Activated CD4-positive, alpha-beta T cell treated with anti-CD3 and anti-CD28 coated beads for 36 hours (primary cell): ENCODE measurements around the gene SPTLC2. TPM values are rescaled to one million over a fixed set of nuclear protein-coding genes. Genes with fewer than 3 reads are reported as not detected.

Experiments
- ATAC-seq: fragments of 200-7000 bp; cut with Tn5 transposase; one replicate; pipeline ENCODE4 v1.10.0; 2021; ENCODE audit warnings: mild to moderate bottlenecking, moderate library complexity
- CTCF ChIA-PET: fragments of 350-600 bp; sonication (Branson Sonifier 250); formaldehyde crosslinking; loops from one replicate; lab custom pipeline; 2021; ENCODE audit warnings: antibody characterized with exemption; lab: Charles Lee
- POLR2A ChIA-PET: fragments of 350-600 bp; sonication (Branson Sonifier 250); formaldehyde crosslinking; loops from one replicate; lab custom pipeline; 2021; ENCODE audit warnings: antibody characterized with exemption, inconsistent platforms; lab: Charles Lee
- DNase-seq: peaks from one replicate; pipeline ENCODE4 v3.0.0-alpha.2; 2020
- H3K27ac Mint-ChIP-seq: one replicate; pipeline ENCODE4 v1.8.0; 2021; ENCODE audit warnings: mixed read lengths
- H3K27me3 Mint-ChIP-seq: one replicate; pipeline ENCODE4 v1.8.0; 2021; ENCODE audit warnings: mixed read lengths
- H3K36me3 Mint-ChIP-seq: one replicate; pipeline ENCODE4 v1.8.0; 2021; ENCODE audit warnings: low read depth, mixed read lengths
- H3K4me1 Mint-ChIP-seq: one replicate; pipeline ENCODE4 v1.8.0; 2021; ENCODE audit warnings: mixed read lengths
- H3K4me3 Mint-ChIP-seq: one replicate; pipeline ENCODE4 v1.8.0; 2021; ENCODE audit warnings: mild to moderate bottlenecking, moderate library complexity, mixed read lengths
- H3K9me3 Mint-ChIP-seq: one replicate; pipeline ENCODE4 v1.8.0; 2021; ENCODE audit warnings: low read depth, mixed read lengths
- intact Hi-C, 2 experiments: fragments of 100-400 bp; cut with DNase I in 1 of 2; cut with micrococcal nuclease in 1 of 2; formaldehyde crosslinking; loops; one replicate each; pipeline versions ENCODE4 v1.14.2 to v1.15.1; 2022 to 2024; cut with DNase I, micrococcal nuclease
- total RNA-seq, 2 experiments: library from RNA; stranded (reverse); gene quantifications; one replicate each; pipeline ENCODE4 v1.2.3, GENCODE V29; 2021

Gene SPTLC2
- total RNA-seq, 2 experiments from 2014 or later = 16.8 to 24.6 TPM

- peak overlapping the region; percentile 100 for H3K27ac Mint-ChIP-seq
- peak overlapping the region; percentile 88 for H3K4me3 Mint-ChIP-seq
- no peaks in the 10 kb centered on the region for H3K9me3 Mint-ChIP-seq
- no peaks in the 10 kb centered on the region for H3K27me3 Mint-ChIP-seq
- intact Hi-C loops = loop anchor here (1.0 to 10.0 kb wide), 15 partner anchors 40 to 1306 kb away; partner anchors contain the start of genes CIPC (in 2 of the 2), SPTLC2 (in 2 of the 2), ADCK1 (in 1 of the 2) and ANGEL1 (in 1 of the 2)
- POLR2A ChIA-PET = interaction anchor here (1.1 kb wide), 1 partner anchor 137 kb away, joined by 3 read pairs; the partner anchor contains the start of gene GSTZ1
- ATAC-seq (peak; percentile 10), DNase-seq (peak; percentile 61)
- peaks cover 41% of the 10 kb centered on the region for H3K36me3 Mint-ChIP-seq
- CTCF ChIA-PET = interaction anchor here (0.5 to 3.0 kb wide), 22 partner anchors 9 to 292 kb away, joined by 3 to 13 read pairs (median 4); partner anchors contain the start of genes GSTZ1, POMT2, SAMD15 and TMED8
- H3K4me1 Mint-ChIP-seq = peaks cover 38% of the 10 kb centered on the region
These were observed 158.0 kb downstream of the SPTLC2 start for GRCh38 chr14:77458249-77458950.

- DNase-seq (peak; percentile 96), ATAC-seq (peak; percentile 96)
- Mint-ChIP-seq H3K9me3 (no peaks in the 10 kb centered on the region), H3K4me1 (peaks cover 38% of the 10 kb centered on the region), H3K27me3 (no peaks in the 10 kb centered on the region), H3K27ac (peak within 1 kb of the TSS; percentile 100), H3K36me3 (peaks cover 39% of the 10 kb centered on the region), H3K4me3 (peak within 1 kb of the TSS; percentile 88)
- POLR2A ChIA-PET = interaction anchor here (0.6 to 1.1 kb wide), 4 partner anchors 70 to 302 kb away, joined by 3 to 4 read pairs (median 4); partner anchors contain the start of gene GSTZ1
- intact Hi-C loops = loop anchor here (1.0 to 10.0 kb wide), 20 partner anchors 41 to 1305 kb away; partner anchors contain the start of genes ADCK1 (in 2 of the 2), CIPC (in 2 of the 2), GSTZ1 (in 2 of the 2) and SAMD15 (in 2 of the 2)
- CTCF ChIA-PET = interaction anchor here (0.6 to 3.0 kb wide), 3 partner anchors 18 to 141 kb away, joined by 4 to 13 read pairs (median 9); partner anchors contain the start of genes GSTZ1 and POMT2
These were observed 158.8 kb downstream of the SPTLC2 start, which contains the start of the genes AHSA1 and VIPAS39 for GRCh38 chr14:77457522-77458248. AHSA1 (plus strand) TSS chr14:77458093; CDS start chr14:77458190, 97 bp downstream. VIPAS39 (minus strand) TSS chr14:77457601; CDS start chr14:77454102, 3,499 bp downstream.

GRCh38 chr14:77457115-77457521 is 159.3 kb downstream of the SPTLC2 start:
- Mint-ChIP-seq H3K36me3 (peaks cover 34% of the 10 kb centered on the region), H3K4me1 (peaks cover 38% of the 10 kb centered on the region), H3K4me3 (peak overlapping the region; percentile 88), H3K27ac (peak overlapping the region; percentile 100), H3K9me3 (no peaks in the 10 kb centered on the region), H3K27me3 (no peaks in the 10 kb centered on the region)
- ATAC-seq (peak; percentile 0), DNase-seq (no peak)
- POLR2A ChIA-PET = interaction anchor here (0.6 to 0.7 kb wide), 3 partner anchors 69 to 302 kb away, joined by 3 to 4 read pairs (median 4); no protein-coding TSS in a partner anchor
- intact Hi-C loops = loop anchor here (1.0 to 10.0 kb wide), 13 partner anchors 80 to 1305 kb away; partner anchors contain the start of genes GSTZ1 (in 2 of the 2), SAMD15 (in 2 of the 2), TMED8 (in 2 of the 2) and ADCK1 (in 1 of the 2)
- CTCF ChIA-PET = interaction anchor here (0.6 to 1.0 kb wide), 3 partner anchors 19 to 247 kb away, joined by 3 to 5 read pairs (median 4); no protein-coding TSS in a partner anchor

Other genes starting within 250 kb of the SPTLC2 start
- 10 to 100 TPM; 25.3 to 27.9 TPM for gene TMED8, start 239.5 kb downstream of the SPTLC2 start, total RNA-seq
- under 1 TPM; 0.25 TPM for gene SAMD15, start 239.3 kb downstream of the SPTLC2 start, total RNA-seq
- under 1 TPM; 0.46 to 0.66 TPM for gene NOXRED1, start 193.1 kb downstream of the SPTLC2 start, total RNA-seq
- 10 to 100 TPM; 16.4 to 20.1 TPM for gene VIPAS39, start 159.0 kb downstream of the SPTLC2 start, total RNA-seq
- 100 to 1,000 TPM; 318 to 348 TPM for gene AHSA1, start 158.5 kb downstream of the SPTLC2 start, total RNA-seq
- under 1 TPM; 0.41 to 0.53 TPM for gene ISM2, start 117.8 kb downstream of the SPTLC2 start, total RNA-seq
- gene ALKBH1, start 91.4 kb upstream of the SPTLC2 start, total RNA-seq = 10 to 100 TPM; 16.3 to 16.8 TPM
- gene SLIRP, start 91.5 kb upstream of the SPTLC2 start, total RNA-seq = 100 to 1,000 TPM; 143 to 156 TPM
- 100 to 1,000 TPM; 134 to 135 TPM for gene SNW1, start 144.5 kb upstream of the SPTLC2 start, total RNA-seq
- 1 to 10 TPM; 4.6 to 4.9 TPM for gene ADCK1, start 183.5 kb upstream of the SPTLC2 start, total RNA-seq